HG02623 (cell line): ENCODE data around the gene TSC2.
"Not testable (repeated sequence)": the region's sequence is repeated elsewhere in the genome, so short reads cannot be mapped to it uniquely, and the experiment has no call there.

Experiments
- ATAC-seq: cut with Tn5 transposase; IDR thresholded peaks from one replicate; pipeline ENCODE4 v1.9.1; 2021; ENCODE audit warnings: moderate library complexity; ENCODE audit not compliant: unreplicated experiment

Gene TSC2

GRCh38 chr16:2084895-2085625 is 37.3 kb downstream of the TSC2 start:
- ATAC-seq, result no peak

DNA sequence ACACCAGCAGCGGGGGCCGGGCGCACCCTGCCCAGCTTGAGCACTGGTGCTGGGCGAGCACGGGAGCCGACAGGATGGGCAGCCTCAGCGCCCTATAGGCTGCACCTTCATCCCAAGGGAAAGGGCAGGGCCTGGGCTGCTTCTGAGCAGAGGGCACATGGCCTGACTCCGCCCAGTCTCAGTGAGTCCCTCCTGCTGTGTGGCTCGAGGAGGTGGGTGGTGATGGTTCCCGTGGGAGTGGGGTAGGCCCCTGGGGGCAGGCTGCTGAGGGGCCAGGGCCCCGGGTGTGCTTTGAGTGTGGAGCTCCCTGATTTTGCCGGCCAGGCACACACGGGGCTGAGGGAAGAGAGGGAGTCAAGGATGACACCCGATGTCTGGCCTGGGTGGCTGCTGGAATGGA is 37.9 kb downstream of the TSC2 start:
- no peak for ATAC-seq

DNA sequence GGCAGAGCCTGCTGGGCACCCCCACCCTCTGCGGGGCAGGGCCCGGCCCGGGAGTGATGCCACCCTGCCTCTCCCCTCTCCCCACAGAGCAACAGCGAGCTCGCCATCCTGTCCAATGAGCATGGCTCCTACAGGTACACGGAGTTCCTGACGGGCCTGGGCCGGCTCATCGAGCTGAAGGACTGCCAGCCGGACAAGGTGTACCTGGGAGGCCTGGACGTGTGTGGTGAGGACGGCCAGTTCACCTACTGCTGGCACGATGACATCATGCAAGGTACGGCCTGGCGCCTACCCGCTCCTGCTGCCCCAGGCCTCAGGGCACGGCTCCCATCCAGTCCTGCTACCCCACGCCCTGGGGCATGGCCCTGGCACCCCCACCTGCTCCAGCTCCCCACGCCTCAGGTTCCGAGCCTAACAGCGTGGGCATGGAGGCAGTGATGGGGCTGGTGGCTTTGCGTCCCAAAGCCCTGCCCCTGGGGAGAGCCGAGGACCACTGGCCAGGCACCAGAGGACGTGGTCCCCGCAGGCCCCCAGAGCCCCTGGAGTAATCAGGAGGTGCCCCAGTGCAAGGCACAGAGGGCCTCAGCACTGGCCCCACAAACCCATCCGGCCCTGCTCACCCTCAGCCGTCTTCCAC is 38.4 kb downstream of the TSC2 start:
- ATAC-seq, result no peak

DNA sequence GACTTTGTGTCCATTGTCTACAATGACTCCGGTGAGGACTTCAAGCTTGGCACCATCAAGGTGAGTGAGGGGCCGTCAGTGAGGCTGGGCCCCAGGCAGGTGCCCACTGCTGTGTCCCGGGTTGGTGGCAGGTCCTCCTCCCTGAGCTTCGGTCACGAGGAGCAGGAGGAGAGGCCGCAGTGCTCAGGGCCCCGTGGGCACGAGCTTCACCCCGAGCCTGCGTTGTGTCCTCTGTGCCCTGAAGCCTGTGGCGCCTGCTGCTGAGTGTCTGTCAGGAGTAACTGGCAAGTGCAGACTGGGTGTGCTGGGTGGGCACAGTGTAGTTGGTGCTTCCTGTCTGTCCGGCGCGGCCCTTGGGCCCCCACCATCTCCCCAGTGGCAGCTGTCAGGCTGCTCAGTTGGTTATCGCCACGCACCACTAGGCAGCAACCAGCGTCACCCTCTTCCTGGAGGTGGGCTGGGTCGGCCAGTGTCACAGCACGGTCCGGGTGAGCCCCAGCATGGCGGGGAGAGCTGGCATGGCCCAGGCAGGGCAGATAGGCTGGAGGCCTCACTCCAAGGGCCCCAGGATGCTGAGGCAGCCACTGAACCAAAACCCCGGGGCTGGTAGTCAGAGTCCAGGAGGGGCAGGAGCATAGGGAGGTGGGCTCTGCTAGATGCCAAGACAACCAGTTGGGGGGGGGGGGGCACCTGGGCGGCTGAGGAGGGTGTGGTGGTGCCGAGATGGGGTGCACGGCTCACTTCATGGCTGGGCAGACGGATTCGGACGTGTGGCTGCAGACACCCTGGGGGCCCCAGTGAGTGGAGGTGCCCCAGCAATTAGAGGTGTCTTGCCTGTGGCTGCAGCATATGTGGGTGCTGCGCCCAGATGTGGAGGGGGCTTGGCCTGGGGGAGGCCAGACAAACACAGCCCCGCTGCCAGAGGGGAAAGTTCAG is 39.3 kb downstream of the TSC2 start:
- no peak for ATAC-seq

DNA sequence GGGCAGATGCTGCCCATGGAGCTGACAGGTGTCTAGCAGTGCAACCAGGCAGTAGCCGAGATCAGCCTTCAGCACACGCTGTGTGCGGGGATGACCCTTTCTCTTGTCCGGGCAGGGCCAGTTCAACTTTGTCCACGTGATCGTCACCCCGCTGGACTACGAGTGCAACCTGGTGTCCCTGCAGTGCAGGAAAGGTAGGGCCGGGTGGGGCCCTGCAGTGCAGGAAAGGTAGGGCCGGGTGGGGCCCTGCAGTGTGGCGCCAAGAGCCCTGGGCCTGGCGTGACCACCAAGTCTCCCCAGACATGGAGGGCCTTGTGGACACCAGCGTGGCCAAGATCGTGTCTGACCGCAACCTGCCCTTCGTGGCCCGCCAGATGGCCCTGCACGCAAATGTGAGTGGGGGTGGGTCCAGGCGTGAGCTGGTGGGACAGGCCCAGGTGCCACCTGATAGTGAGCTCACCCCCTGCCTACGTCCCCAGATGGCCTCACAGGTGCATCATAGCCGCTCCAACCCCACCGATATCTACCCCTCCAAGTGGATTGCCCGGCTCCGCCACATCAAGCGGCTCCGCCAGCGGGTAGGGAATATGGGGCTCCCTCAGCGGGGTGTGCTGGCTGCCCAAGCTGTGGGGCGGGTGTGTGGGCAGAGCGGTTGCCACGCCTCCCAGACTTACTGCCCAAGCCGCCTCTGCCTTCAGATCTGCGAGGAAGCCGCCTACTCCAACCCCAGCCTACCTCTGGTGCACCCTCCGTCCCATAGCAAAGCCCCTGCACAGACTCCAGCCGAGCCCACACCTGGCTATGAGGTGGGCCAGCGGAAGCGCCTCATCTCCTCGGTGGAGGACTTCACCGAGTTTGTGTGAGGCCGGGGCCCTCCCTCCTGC is 40.2 kb downstream of the TSC2 start:
- no peak for ATAC-seq

DNA sequence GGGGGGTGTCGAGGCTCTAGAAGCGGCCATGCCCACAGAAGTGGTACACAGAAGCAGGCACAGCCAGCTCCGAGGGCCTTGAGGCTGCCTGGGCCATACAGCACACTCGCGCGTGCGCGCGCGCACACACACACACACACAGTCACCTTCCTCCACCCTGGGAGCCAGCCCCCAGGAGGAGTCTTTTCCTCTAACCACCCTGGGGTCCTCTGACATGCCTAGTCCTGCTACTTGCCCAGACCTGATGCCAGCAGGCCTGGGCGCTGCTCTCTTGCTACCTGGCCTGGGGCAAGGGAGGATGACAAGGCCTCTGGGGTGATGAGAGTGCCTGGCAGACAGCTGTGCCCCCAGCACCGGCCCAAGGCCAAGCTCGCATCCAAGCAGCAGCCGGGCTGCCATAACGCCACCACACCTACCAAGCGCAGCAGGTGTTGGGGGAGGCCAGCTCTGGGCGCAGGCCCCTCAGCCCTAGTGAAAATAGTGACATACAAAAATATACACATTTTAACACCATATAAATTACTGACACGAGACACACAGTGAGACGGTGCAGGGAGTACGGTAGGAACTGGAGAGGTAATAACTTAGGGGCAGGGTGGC is 41.1 kb downstream of the TSC2 start:
- no peak for ATAC-seq

DNA sequence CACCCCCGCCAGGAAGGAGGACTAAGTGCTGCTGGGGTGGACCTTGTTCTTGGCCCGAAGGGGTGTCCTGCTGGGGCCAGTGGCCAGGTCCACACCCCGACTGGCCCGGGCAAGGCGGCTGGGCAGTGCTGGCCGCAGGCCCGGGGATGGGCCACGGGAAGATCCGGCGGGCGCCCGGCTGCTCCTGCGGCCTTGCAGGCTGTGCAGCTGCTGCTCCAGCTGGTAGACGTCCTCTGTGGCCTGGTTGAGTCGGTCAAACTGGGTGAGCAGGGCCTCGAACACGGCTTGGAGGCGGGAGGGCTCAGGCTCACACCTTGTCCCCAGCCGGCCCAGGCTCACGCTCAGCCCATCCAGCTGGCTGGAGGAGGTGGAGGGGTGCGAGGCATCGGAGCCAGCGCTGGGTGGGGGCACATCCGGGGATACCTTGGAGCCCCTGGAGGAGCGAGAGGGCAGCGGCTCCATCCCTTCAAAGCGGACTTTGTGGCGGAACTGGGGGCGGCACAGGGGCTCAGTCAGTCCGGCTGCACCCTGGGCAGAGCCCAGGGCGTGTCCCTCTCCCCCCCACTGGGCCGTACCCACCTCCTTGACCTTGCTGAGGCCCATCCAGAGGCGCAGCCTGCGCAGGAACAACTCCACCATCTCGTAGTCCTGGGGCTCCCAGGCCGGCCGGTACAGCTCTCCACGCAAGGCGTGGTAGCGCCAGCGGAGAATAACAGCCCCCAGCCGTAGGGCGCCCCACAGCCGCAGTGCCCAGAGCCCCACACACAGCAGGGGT is 42.1 kb downstream of the TSC2 start:
- ATAC-seq, result no peak

DNA sequence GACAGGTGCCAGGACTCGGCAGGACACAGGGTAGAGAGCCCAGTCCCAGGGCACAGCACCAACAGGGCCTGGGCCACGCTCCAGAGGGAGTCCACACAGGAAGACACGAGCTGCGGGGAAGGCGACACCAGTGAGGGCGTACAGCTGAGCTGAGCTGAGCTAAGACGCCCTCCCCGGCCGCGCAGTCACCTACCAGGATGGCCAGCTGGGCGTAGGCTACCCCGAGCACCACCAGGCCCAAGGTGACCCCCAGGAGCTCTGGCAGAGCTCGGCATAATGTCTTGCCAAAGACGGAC is 42.6 kb downstream of the TSC2 start:
- no peak for ATAC-seq

DNA sequence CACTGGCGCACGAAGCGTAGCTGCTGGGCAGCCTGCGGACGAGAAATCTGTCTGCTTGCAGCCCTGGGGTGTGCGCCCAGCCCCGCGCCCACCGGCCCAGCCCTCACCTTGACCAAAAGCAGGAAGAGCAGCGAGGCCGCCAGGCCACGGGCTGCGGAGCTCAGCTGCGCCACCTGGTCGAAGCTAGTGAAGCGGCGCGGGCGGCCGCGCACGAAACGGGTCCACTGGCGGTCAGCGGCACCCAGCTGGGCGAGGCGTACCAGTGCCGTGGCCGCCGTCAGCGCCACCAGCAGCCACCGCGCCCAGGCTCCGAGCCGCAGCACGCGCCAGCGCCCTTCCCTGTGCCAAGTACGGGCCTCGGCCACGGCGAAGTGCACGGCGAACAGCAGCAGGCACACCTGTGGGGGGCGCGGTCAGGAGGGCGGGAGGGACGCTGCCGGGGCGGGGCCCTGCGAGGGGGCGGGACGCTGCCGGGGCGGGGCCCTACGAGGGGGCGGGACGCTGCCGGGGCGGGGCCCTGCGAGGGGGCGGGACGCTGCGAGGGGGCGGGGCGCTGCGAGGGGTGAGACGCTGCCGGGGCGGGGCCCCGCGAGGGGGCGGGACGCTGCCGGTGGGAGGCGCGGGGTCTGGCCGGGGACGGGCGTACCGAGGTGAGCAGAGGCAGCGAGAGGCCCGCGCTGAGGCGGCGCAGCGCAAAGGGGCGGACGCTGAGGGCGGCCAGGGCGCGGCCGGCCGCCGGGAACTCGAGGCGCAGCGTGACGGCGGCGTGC is 43.2 kb downstream of the TSC2 start:
- no peak for ATAC-seq

GRCh38 chr16:2091547-2092255 is 43.9 kb downstream of the TSC2 start:
- ATAC-seq, result no peak

DNA sequence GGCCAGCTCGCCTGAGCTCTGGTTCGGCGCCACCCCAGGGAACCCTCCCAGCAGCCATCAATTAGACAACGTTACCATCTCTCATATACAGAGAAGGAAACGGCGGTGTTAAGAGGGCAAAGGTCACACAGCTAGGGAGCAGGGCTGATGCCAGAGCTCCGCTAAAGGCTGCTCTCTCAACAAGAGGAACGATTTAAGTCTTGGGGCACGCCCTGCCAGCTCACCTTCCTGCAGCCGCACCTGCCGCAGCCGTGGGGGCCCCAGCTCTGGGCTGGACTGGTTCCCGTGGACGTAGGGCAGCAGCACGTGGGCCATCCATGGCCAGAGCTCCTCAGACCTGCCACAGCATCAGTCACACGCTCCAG is 44.5 kb downstream of the TSC2 start:
- no peak for ATAC-seq

- no peak for ATAC-seq
Measured at GRCh38 chr16:2092866-2093265, 45.1 kb downstream of the TSC2 start.

DNA sequence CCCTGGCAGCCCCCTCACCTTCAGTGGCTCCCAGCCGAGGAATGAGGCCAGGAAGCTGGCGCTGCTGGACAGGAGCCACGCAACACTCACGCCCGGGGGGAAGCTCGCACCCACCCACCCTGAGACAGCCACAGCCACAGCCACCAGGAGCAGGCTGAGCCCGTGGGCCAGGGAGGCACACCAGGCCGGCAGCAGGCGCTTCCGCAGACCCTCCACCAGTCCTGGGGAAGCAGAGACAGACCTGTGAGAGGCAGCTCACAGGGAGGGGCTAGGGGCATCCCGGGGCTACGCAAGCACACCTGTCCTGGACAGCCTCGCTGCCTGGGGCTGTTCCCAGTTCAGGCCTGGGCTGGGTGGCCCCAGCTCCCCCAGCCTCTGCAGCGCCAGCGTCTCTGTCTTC is 46.0 kb downstream of the TSC2 start:
- no peak for ATAC-seq

GRCh38 chr16:2095315-2095853 is 47.6 kb downstream of the TSC2 start:
- ATAC-seq, result no peak

DNA sequence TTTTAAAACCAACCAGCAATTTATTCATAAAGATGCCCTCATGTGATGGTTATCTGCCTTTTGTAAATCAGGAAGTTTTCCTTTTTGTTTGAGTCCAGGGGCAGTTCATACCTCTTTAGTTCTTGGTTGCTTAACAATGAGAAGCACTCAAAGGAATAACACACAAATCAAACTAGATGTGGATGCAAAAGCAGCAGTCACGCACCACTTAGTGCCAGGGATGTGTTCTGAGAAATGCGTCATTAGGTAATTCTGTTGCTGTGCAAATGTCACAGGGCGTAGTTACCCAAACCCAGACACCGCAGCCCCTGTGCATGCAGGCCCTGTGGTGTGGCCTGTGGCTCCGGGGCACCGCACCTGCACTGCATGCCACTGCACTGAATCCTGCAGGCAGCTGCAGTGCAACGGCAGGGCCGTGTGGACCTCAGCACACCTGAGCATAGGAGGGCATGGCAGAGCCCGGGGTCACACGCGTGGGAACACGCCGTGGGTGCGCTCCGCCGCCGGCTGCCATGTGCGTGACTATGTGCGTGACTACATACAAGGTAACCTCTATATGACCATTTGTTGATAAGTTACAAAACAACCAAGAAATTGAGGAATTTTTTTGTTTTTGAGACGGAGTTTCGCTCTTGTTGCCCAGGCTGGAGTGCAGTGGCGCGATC is 48.3 kb downstream of the TSC2 start:
- ATAC-seq, result no peak

- ATAC-seq, result no peak
Measured at GRCh38 chr16:2096853-2097595, 49.2 kb downstream of the TSC2 start.

DNA sequence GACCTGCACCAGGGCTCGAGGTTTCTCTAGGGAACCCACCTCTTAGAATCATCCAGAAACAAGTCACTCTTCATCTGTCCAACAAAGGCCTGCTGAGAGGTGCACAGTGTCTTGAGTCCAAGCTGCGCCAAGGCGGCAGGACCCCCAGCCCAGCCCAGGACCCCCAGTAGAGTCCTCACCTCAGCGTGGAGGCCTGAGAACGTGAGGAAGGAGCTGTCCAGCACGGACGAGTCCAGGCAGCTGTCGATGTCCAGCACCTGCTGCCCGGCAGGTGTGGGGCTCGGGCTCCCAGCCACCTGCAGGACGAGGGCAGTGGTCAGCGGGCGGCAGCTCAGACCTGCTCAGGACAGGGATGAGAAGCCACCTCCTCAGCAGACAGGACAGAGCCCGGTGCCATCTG is 49.9 kb downstream of the TSC2 start:
- not testable (repeated sequence) for ATAC-seq
